ENCODE measurements around the gene CPNE4.

CPNE4 gene

DNA sequence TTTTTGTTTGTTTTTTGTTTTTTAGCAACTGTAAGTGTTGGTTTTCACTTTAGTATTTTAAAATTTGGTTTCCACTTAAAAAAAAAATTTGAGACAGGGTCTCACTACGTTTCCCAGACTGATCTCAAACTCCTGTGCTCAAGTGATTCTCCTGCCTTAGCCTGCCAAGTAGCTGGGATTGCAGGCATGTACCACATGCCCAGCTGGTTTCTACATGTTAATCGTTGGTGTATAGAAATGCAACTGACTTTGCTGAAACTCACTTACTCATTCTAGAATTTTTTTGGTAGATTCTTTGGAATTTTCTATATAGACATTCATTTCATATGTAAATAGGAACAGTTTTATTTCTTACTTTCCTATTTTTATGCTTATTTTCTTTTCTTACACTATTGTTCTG, 287.3 kb downstream of the CPNE4 start:
- Histone ChIP-seq H3K9me3 (replicated peaks; ENCODE audit: insufficient read depth, low read length) (no peaks in the 10 kb centered on the region), H3K27ac (ENCODE audit: low read length) (no peak overlapping the region), H3F3A (ENCODE audit: insufficient read depth, low read length) (no peaks in the 10 kb centered on the region), H3K4me3 (ENCODE audit: low read length) (no peak overlapping the region), H3K9me2 (replicated peaks; ENCODE audit: insufficient read depth, low read length) (no peaks in the 10 kb centered on the region), H3K4me1 (ENCODE audit: low read length) (no peaks in the 10 kb centered on the region), H3K36me3 (replicated peaks; ENCODE audit: insufficient read depth, low read length) (no peaks in the 10 kb centered on the region), H3K9ac (ENCODE audit: low read length) (no peak overlapping the region), H3K27me3 (replicated peaks; ENCODE audit: insufficient read depth, low read length) (no peaks in the 10 kb centered on the region), H2AFZ (ENCODE audit: low read length) (no peak overlapping the region), H3K79me2 (ENCODE audit: low read length) (no peaks in the 10 kb centered on the region), H3K4me2 (ENCODE audit: low read depth, low read length) (no peak overlapping the region), H4K20me1 (ENCODE audit: insufficient read depth, low read length) (no peaks in the 10 kb centered on the region)
- no peak for DNase-seq
- TF ChIP-seq EZH2 (optimal IDR thresholded peaks at IDR 0.05; ENCODE audit: low read depth, low read length), result no peak
- TF ChIP-seq, protein P1, sequence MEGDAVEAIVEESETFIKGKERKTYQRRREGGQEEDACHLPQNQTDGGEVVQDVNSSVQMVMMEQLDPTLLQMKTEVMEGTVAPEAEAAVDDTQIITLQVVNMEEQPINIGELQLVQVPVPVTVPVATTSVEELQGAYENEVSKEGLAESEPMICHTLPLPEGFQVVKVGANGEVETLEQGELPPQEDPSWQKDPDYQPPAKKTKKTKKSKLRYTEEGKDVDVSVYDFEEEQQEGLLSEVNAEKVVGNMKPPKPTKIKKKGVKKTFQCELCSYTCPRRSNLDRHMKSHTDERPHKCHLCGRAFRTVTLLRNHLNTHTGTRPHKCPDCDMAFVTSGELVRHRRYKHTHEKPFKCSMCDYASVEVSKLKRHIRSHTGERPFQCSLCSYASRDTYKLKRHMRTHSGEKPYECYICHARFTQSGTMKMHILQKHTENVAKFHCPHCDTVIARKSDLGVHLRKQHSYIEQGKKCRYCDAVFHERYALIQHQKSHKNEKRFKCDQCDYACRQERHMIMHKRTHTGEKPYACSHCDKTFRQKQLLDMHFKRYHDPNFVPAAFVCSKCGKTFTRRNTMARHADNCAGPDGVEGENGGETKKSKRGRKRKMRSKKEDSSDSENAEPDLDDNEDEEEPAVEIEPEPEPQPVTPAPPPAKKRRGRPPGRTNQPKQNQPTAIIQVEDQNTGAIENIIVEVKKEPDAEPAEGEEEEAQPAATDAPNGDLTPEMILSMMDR (IDR thresholded peaks at IDR 0.05; ENCODE audit: low read length), result no peak
- TF ChIP-seq EZH2phosphoT487 (IDR thresholded peaks at IDR 0.05; ENCODE audit: low read length), result no peak

DNA sequence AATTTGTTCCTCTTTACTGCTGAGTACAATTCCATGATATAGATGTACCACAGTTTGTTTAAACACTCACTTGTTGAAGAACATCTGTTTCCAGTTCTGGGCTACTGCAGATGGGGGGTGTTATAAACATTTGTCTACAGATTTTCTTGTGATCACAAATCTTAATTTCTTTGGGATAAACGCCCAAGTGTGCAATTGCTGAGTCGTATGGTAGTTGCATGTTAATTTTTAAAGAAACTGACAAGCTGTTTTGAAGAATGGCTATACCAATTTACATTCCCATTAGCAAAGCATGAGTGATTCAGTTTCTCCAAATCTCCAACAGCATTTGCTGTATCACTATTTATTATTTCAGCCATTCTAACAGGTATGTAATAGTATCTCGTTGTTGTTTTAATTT, 290.0 kb downstream of the CPNE4 start:
- H3K4me3 ChIP-seq (ENCODE audit: low read length), result no peak overlapping the region
- H3F3A ChIP-seq (ENCODE audit: insufficient read depth, low read length), result no peaks in the 10 kb centered on the region
- H2AFZ ChIP-seq (ENCODE audit: low read length), result no peak overlapping the region
- H4K20me1 ChIP-seq (ENCODE audit: insufficient read depth, low read length), result no peaks in the 10 kb centered on the region
- H3K4me1 ChIP-seq (ENCODE audit: low read length), result no peaks in the 10 kb centered on the region
- H3K9ac ChIP-seq (ENCODE audit: low read length), result no peak overlapping the region
- no peaks in the 10 kb centered on the region for H3K9me2 ChIP-seq (replicated peaks; ENCODE audit: insufficient read depth, low read length)
- TF ChIP-seq, protein P1 (IDR thresholded peaks at IDR 0.05; ENCODE audit: low read length), result no peak
- TF ChIP-seq EZH2phosphoT487 (IDR thresholded peaks at IDR 0.05; ENCODE audit: low read length), result no peak
- TF ChIP-seq EZH2 (optimal IDR thresholded peaks at IDR 0.05; ENCODE audit: low read depth, low read length), result no peak
- DNase-seq, result no peak
- H3K27ac ChIP-seq (ENCODE audit: low read length), result no peak overlapping the region
- no peaks in the 10 kb centered on the region for H3K9me3 ChIP-seq (replicated peaks; ENCODE audit: insufficient read depth, low read length)
- H3K27me3 ChIP-seq (replicated peaks; ENCODE audit: insufficient read depth, low read length), result no peaks in the 10 kb centered on the region
- no peaks in the 10 kb centered on the region for H3K79me2 ChIP-seq (ENCODE audit: low read length)
- H3K36me3 ChIP-seq (replicated peaks; ENCODE audit: insufficient read depth, low read length), result no peaks in the 10 kb centered on the region
- no peak overlapping the region for H3K4me2 ChIP-seq (ENCODE audit: low read depth, low read length)

DNA sequence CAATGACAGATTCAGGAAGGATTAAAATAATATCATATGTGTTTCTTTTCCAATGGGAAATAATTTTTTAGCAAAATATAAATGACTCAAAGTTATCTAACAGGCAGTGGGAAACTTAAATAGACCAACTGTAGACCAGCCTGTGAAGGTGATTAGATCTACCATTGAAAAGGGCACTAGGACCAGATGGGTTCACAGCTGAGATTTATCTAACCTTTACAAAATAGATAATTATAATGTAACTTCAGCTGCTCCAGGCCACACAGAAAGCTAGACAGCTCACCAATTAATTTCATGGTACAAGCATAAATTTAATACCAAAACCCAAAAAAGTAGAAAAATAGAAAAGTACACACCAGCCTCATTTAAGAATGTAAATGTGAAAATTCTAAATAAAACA, 291.7 kb downstream of the CPNE4 start:
- H3K4me2 ChIP-seq (ENCODE audit: low read depth, low read length), result no peak overlapping the region
- no peaks in the 10 kb centered on the region for H3K4me1 ChIP-seq (ENCODE audit: low read length)
- H3K36me3 ChIP-seq (replicated peaks; ENCODE audit: insufficient read depth, low read length), result no peaks in the 10 kb centered on the region
- H3K9me3 ChIP-seq (replicated peaks; ENCODE audit: insufficient read depth, low read length), result no peaks in the 10 kb centered on the region
- no peak for TF ChIP-seq EZH2phosphoT487 (IDR thresholded peaks at IDR 0.05; ENCODE audit: low read length)
- TF ChIP-seq, protein P1 (IDR thresholded peaks at IDR 0.05; ENCODE audit: low read length), result no peak
- no peak for TF ChIP-seq EZH2 (optimal IDR thresholded peaks at IDR 0.05; ENCODE audit: low read depth, low read length)
- no peak overlapping the region for H3K9ac ChIP-seq (ENCODE audit: low read length)
- no peaks in the 10 kb centered on the region for H3F3A ChIP-seq (ENCODE audit: insufficient read depth, low read length)
- H3K4me3 ChIP-seq (ENCODE audit: low read length), result no peak overlapping the region
- DNase-seq, result no peak
- H3K27ac ChIP-seq (ENCODE audit: low read length), result no peak overlapping the region
- H3K27me3 ChIP-seq (replicated peaks; ENCODE audit: insufficient read depth, low read length), result no peaks in the 10 kb centered on the region
- no peak overlapping the region for H2AFZ ChIP-seq (ENCODE audit: low read length)
- no peaks in the 10 kb centered on the region for H3K9me2 ChIP-seq (replicated peaks; ENCODE audit: insufficient read depth, low read length)
- H3K79me2 ChIP-seq (ENCODE audit: low read length), result no peaks in the 10 kb centered on the region
- no peaks in the 10 kb centered on the region for H4K20me1 ChIP-seq (ENCODE audit: insufficient read depth, low read length)
